ENCODE data around the gene GOLGA6L7. TPM values are rescaled to one million over a fixed set of nuclear protein-coding genes. Genes with fewer than 3 reads are reported as not detected.

The GOLGA6L7 gene
- total and polyA plus RNA-seq, 2 experiments from 2014 or later: 0.47 TPM; not detected in 1

- TF ChIP-seq NANOG (IDR thresholded peaks at IDR 0.05; ENCODE audit: borderline replicate concordance) (no peak), CREB1 (CRISPR knock-in tag; IDR thresholded peaks at IDR 0.05; ENCODE audit: low read depth) (no peak), ZNF331 (CRISPR knock-in tag; IDR thresholded peaks at IDR 0.05; ENCODE audit: low read depth) (no peak), EZH2 (IDR thresholded peaks at IDR 0.05; ENCODE audit: low read depth, unreplicated experiment) (no peak), JUNB (IDR thresholded peaks at IDR 0.05; ENCODE audit: unreplicated experiment) (no peak)
Measured at GRCh38 chr15:28897861-28898585, 49.6 kb upstream of the GOLGA6L7 start (continued).

GRCh38 chr15:28896951-28897350, 48.5 kb upstream of the GOLGA6L7 start:
- Mint-ChIP-seq H3K36me3 (ENCODE audit: low read depth) (peaks cover 24% of the 10 kb centered on the region), H3K4me3 (no peak overlapping the region), H3K27me3 (ENCODE audit: insufficient read depth, low read depth, poor library complexity) (peaks cover 5% of the 10 kb centered on the region), H3K4me1 (peaks cover 4% of the 10 kb centered on the region; the same call in 2 of the 3 replicates), H3K9me3 (peaks cover 24% of the 10 kb centered on the region), H3K27ac (no peak overlapping the region)
- no peaks in the 10 kb centered on the region for H3F3A ChIP-seq (replicated peaks; ENCODE audit: low read depth)
- H3K79me2 ChIP-seq (replicated peaks; ENCODE audit: insufficient read depth): 0 out of 2 replicates have a peak, but pooled peaks cover 6% of the 10 kb centered on the region
- no peak overlapping the region for H2AFZ ChIP-seq
- H3K4me1 ChIP-seq (ENCODE audit: insufficient read depth): no peaks in the 10 kb centered on the region
- H3K36me3 ChIP-seq (ENCODE audit: insufficient read depth): no peaks in the 10 kb centered on the region
- H3K27ac ChIP-seq (ENCODE audit: low read depth): no peak overlapping the region
- no peaks in the 10 kb centered on the region for H4K20me1 ChIP-seq (replicated peaks; ENCODE audit: insufficient read depth)
- no peak overlapping the region for H3K4me3 ChIP-seq
- no peak for DNase-seq (ENCODE audit: low spot score)
- no peak for TF ChIP-seq JUNB (IDR thresholded peaks at IDR 0.05; ENCODE audit: unreplicated experiment)
- TF ChIP-seq REST (IDR thresholded peaks at IDR 0.05; ENCODE audit: unreplicated experiment): no peak
- TF ChIP-seq EZH2phosphoT487 (IDR thresholded peaks at IDR 0.05; ENCODE audit: unreplicated experiment): no peak
- no peak for TF ChIP-seq CREB1 (CRISPR knock-in tag; IDR thresholded peaks at IDR 0.05; ENCODE audit: low read depth)
- no peaks in the 10 kb centered on the region for H3K27me3 ChIP-seq (ENCODE audit: insufficient read depth)
- ATAC-seq: no peak
- H3K4me2 ChIP-seq: no peak overlapping the region
- no peaks in the 10 kb centered on the region for H3K9me2 ChIP-seq (ENCODE audit: insufficient read depth)

- H3K4me1 Mint-ChIP-seq: peaks cover 4% of the 10 kb centered on the region
- H3K27me3 Mint-ChIP-seq (ENCODE audit: insufficient read depth, low read depth, poor library complexity): peaks cover 4% of the 10 kb centered on the region
- H3K9me3 Mint-ChIP-seq: peaks cover 24% of the 10 kb centered on the region
- Histone ChIP-seq H3F3A (replicated peaks; ENCODE audit: low read depth) (no peaks in the 10 kb centered on the region), H4K20me1 (replicated peaks; ENCODE audit: insufficient read depth) (no peaks in the 10 kb centered on the region), H3K9me2 (ENCODE audit: insufficient read depth) (no peaks in the 10 kb centered on the region), H3K79me2 (replicated peaks; ENCODE audit: insufficient read depth) (0 out of 2 replicates have a peak, but pooled peaks cover 6% of the 10 kb centered on the region), H3K36me3 (ENCODE audit: insufficient read depth) (no peaks in the 10 kb centered on the region), H2AFZ (no peak overlapping the region), H3K4me3 (no peak overlapping the region), H3K27me3 (ENCODE audit: insufficient read depth) (no peaks in the 10 kb centered on the region), H3K4me2 (no peak overlapping the region), H3K4me1 (ENCODE audit: insufficient read depth) (no peaks in the 10 kb centered on the region), H3K27ac (ENCODE audit: low read depth) (no peak overlapping the region)
- H3K36me3 Mint-ChIP-seq (ENCODE audit: low read depth): peaks cover 24% of the 10 kb centered on the region
- no peak for ATAC-seq
- no peak overlapping the region for H3K27ac Mint-ChIP-seq
- no peak for DNase-seq (ENCODE audit: low spot score)
- no peak overlapping the region for H3K4me3 Mint-ChIP-seq
- TF ChIP-seq ZNF462 (CRISPR knock-in tag; IDR thresholded peaks at IDR 0.05): no peak
- no peak for TF ChIP-seq EZH2phosphoT487 (IDR thresholded peaks at IDR 0.05; ENCODE audit: unreplicated experiment)
Measured at GRCh38 chr15:28895566-28895965, 47.1 kb upstream of the GOLGA6L7 start.

Measured in GM23338 (cell line).